HG03045 (cell line): ENCODE results near the gene HNRNPM.

Experiments used
- ATAC-seq: cut with Tn5 transposase; IDR thresholded peaks from one replicate; pipeline ENCODE4 v1.9.1; 2021; ENCODE audit warnings: mild to moderate bottlenecking, moderate library complexity; ENCODE audit not compliant: unreplicated experiment

HNRNPM gene

GRCh38 chr19:8537099-8537498 lies 92.3 kb downstream of the HNRNPM start:
- ATAC-seq = no peak
